HG02759 (cell line): ENCODE data around the gene TMEM163.

Source experiments
- ATAC-seq: cut with Tn5 transposase; IDR thresholded peaks from one replicate; pipeline ENCODE4 v1.9.1; 2021; ENCODE audit warnings: mild to moderate bottlenecking, moderate library complexity; ENCODE audit not compliant: unreplicated experiment

The TMEM163 gene

DNA sequence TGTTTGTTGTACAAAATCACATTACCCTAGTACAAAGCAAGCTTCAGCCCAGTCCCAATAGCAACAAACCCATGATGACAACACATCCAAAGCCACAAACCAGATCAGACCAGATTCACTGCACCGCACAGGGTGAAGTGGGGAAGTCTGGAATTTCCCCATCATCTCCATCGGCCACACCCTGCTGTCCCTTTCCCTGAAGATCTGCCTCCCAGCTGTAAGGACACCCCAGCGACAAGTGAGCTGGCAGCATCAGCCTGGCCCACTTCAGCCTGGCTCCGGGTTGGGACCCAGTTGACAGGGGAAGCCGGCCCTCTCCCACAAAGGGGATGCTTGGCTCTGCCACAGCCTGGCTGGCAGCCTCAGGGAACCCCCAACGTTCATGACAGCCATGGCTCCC, 257.3 kb downstream of the TMEM163 start:
- ATAC-seq: no peak

DNA sequence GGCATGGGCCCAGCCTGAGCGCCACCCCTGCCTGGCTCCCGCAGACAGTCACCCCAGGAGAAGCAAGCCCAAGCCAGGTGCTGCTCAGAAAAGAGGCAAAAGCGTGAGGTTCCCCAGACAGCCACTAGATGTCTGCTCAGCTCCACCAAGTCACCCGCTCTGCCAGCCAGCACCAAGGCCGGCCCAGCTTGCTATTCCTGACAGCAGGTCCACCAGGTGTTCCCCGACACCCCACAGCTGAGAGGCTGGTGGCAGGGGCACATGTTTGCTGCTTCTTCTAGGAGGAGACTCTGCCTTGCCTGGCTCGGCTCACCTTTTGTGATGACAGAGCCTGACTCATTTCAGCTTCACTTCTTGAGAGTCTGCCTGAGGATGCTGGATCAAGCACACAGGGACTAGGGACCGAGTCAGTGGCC, 258.2 kb downstream of the TMEM163 start:
- peak; percentile 88 for ATAC-seq

DNA sequence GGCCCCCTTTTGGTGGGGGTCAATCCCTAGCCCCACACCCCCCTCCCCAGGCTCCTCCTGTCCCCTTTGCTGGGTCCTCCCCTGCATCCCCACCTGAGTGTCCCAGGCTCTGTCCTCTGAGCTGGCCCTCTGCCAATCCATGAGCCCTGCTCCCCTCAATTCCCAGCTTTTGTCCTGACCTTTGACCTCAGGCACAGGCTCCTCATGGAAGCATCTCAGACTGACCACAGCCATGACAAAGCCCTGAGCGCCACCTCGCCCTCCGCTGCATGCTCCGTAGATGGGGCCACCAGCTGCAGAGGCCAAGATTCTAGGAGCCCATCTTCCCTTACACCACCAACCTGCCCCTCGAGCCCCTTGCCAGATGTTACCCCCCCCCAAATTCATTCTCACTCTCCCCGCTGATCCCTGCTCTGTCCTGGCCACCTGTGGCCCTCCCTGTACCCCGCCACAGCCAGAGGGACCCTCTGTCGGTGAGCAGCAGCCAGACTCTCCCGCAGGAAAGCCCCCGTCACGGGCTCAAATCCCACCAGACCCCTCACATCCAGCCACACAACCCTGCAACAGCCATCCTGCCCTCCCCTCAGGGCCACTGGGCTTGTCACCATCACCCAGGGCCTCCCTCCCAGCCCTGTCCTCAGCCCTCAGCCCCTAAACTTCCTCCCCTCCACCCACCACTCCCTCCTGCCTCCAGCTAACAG, 258.9 kb downstream of the TMEM163 start:
- ATAC-seq: no peak

DNA sequence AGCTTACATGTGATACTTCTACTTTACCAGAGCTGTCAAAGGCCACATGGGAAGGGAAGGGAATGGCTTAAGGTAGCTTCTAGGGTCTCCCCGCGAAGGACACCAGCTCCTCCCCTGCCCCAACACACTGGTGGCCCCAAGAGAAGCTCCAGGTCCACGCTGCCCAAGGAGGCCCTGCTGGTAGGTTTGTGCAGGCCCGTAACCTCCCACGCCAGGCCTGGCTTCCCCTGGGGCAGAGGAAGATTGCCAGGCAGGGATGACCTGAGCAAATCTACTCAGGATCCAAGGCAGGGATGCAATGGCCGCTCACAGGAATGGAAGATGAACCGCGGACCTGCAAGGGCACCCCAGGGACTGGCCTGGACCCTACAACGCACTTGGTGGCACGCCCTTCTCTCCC, 259.9 kb downstream of the TMEM163 start:
- ATAC-seq: no peak

DNA sequence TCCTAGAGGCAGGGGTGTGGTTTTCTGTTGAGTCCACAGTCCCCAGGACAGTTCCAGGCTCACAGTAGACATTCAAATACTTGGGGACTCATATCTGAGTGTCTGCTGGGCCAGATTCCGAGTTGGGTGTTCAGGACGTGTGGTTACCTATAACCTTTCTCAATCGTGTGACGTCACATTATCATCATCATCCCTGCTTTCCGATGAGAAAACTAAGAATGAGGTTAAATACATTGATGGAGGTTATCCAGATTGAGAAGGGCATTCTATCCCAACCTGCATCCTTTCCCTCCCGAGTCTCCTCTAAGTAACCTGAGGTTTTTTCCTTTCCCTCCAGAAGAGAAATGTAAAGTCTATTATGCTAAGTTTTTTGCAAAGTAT, 260.3 kb downstream of the TMEM163 start:
- no peak for ATAC-seq

DNA sequence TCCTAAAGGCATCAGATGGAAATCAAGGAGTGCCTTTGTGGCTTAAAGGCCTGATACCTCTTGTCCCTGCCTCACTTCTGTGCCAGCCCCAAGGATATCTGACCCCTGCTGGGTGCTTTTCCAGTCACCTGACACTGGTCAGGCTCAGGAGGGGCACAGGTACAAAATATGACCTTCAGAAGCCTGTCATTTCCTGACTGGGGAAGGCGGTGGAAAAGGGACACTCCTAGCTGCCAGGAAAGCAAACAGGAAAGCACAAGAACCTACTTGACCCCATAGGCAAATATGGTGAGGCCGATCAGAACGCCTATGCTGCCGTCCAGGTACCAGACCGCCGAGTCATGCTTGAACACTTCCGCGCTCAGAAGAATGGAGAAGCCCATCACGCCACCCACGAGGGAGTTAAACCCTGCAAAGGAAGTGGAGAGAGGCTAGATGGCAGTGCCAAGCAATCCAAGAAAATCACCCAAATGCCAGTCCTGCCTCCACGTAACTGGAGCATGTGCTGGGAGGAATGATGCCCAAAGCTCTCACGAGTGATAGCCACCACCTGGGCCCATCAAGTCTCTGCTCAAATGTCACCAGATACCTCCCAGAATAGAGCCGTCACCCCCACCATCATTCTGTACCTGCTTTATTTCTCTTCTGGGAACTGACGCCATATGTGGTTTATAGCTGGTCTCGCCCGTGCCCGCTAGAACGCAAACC, 260.9 kb downstream of the TMEM163 start:
- ATAC-seq: no peak

DNA sequence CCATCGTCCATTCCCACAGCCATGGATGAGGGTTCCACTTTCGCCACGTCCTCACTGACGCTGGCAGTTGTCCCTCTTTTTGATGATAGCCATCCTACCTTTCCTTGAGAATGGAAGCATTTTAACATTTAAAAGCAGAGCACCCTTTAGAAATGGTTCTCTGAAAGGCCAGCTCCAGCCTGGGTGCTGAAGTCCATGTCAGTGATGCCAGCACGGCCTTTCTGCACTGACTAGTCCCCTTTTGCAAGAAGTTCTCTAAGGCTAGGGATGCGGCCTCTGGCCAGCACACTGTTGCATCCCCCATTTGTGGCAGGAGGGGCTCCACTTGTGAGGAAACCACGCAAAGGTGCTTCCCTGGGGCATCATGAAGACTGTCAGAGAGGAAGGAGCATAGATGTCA, 261.4 kb downstream of the TMEM163 start:
- ATAC-seq: no peak

DNA sequence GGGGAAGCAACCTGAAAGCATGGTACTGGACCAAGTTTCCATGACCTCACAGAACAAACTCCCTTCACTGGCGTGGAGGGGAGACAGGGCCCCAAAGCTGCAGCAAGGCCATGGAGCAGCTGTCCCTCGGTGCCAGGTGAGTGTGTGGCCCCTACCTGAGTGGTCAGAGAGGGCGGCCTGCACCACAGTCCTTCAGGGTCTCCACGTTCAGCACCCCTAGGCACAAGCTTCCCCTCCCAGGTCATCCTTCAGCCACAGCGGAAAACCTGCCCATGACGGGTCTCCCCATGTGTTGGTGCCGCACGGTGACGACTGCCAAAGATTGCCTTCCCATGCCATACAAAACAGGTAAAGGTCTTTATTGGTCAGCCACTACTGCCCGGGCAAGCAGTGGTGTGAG, 263.4 kb downstream of the TMEM163 start:
- no peak for ATAC-seq

DNA sequence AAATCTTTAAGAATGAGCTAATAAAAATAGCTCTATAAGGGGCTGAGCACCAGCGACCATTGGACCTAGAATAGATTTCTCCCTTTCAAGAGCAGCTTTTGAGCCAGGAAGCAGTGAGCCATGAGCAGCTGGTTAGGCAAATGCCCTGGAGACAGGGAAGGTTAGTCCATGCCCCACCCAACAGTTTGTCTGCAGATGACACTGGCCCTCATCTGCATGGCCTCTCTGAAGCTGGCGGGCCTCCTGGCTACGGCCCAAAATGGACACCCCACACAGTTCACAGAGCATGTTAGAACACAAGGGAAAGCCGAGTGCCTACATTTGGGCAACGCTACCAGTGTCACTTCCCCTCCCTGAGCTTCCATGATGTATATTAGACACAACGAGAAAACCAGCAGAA, 263.9 kb downstream of the TMEM163 start:
- ATAC-seq: no peak

DNA sequence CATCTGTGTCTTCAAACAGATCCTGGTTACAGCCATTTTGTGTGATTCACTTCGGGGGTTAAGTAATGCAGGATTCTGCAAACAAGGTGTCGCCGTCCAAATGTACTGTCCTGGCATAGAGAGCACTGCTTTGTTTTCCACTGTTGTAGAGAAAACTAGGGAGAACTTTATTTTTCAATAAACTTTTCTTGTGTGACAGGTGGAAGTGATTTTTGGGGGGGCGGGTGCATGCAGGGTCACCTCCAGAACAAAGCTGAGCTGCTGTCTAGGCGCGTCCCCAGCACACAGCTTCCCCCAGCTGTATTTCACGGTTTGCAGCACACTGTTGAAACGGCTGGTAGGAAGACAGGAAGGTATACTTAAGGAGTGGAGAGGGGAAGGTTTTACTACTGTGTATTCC, 264.4 kb downstream of the TMEM163 start:
- no peak for ATAC-seq

DNA sequence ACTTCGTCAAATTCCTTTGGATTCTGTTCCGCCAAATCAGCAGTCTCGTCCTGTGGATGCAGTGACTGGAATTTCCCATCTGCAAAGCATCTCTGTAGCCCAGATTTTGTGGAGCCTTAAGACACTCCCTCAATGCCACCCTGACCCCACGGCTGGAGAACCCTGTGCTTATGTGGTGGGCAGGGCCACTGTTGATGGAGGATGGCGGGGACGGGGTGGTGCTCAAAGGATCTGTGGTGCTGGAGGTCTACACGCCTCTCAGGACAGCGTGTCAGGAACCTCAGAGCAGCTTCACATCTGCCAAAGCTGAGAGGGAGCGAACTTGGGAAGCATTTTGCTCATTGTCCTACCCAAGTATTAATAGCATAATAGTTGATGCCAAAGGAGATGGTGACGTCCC, 264.8 kb downstream of the TMEM163 start:
- ATAC-seq: no peak

DNA sequence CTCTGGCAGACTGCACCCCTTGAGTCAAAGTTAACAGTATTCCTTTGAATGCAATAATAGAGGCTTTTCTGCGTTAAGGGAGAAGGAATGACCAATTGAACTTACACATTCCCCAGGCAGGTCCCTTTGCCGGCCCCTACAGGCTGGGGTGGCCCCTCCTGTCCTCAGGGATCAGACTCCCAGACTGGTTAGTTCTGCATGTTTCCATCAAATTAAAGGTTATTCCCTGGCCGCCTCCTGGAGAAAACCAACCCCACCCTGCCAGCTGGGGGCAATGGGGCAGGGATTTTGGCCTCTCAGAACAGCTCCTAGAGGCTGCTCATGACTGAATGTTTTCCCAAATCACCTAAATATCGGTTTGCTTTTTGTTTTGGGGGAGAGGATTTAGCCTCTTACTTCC, 265.3 kb downstream of the TMEM163 start:
- ATAC-seq: no peak

DNA sequence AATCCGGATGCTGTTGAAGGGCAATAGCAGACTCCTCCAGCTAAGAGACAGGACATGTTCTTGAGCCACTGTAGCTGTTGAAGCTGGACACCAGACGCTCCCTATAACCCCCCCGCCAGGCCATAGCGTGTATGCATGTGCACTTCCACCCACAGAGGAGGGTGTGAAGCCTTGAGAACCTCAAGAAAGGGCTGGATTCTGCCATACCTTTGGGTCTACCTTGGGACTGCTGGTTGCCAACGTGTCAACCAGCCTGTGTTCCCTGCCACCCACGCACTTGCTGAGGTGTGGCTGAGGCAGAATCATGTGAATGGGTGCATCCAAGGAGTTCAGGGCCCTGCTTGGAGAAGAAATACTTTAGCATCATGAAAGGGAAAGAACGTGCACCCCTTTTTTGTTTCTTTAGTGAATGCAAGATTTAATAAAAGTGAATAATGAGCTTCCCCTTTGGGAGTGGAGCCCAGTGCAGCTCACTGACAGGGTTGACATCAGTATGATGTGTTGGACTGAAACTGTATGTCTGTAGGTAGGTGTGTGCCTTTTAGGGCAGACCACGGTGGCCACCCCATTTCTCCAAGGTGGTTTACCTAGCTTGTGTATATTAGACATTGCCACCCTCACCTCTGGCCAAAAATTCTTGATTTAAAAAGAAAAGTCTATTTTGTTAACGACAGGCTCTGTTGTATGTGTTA, 266.6 kb downstream of the TMEM163 start:
- ATAC-seq: no peak

DNA sequence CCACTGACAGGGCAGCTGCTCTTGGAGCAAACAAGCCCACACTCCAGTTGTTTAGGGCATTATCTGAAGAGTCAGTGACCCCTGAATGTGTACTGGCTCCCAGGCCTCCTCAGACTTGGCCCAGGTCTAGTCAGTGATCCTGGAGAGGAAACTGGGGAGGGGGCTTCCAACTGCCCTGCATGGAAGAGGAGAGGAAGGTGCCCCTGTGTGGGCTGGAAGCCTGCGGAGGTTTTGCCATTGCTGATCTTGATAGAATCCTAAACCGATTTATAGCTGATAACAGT, 267.5 kb downstream of the TMEM163 start:
- no peak for ATAC-seq

DNA sequence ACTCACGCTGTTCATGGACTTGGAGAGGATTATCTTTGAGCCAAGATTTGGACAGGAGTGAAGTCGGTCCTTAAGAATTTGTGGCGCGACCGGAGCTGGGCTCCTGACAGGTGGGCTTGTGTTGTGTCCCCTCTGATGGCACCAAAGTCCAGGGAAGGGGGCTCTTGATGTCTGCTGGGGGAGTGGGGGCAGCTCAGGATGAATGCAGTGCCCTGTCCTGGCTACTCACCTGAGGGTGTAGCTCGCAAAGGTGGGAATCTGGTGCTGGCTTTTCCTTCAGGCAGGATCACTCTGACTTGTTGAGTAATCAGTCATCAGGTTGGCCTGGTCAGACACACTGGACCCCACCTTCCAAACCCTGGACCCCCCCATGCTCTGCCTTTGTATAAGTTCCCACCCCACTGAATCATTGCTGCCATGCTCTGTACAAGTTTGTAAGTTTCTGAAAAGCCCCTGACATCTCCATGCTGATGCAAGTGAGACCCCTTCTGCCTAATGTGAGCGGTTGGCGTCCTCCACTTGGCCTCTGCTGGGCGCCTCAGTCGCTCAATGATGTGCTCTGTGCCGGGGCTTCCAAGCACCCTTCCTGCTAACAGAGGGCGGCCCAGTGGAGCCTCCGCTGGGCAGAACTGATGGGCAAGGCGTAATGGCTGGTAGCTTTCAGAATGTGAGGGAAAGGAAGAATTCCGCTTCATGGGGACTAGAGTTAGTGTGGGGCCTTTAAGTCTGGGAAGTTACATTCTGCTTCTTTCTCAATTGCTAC, 268.9 kb downstream of the TMEM163 start:
- no peak for ATAC-seq

DNA sequence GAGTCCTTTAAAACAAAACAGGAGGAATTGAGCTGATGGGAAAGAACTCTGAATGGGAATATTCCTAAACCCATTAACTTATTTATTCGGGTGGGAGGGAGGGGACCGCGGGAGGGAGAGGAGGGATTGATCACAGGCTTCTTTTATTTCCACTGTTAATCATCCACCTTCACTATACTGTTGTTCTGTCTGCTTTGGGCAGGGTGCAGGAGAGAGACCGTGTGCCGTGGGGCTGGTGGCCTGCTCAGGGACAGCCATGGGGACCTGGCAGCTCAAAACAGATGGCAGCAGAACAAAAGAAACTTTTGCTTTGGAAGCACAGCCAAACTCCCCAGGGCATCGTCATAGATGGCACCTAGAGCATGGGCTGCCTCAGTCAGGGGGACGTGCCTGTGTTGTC, 269.6 kb downstream of the TMEM163 start:
- no peak for ATAC-seq

DNA sequence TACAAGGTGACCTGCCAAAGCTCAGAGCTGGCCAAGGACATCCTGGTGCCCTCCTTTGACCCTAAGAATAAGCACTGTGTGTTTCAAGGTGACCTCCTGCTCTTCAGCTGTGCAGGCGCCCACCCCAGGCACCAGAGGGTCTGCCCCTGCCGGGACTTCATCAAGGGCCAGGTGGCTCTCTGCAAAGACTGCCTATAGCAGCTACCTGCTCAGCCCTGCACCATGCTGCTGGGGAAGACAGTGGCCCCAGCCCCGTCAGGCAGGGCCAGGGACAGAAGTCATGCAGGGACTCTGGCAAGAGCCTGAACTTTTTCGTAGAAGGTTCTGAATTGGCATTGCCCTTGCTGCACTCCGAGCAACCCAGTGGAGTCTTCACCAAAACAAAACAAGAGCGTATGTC, 270.1 kb downstream of the TMEM163 start:
- no peak for ATAC-seq

DNA sequence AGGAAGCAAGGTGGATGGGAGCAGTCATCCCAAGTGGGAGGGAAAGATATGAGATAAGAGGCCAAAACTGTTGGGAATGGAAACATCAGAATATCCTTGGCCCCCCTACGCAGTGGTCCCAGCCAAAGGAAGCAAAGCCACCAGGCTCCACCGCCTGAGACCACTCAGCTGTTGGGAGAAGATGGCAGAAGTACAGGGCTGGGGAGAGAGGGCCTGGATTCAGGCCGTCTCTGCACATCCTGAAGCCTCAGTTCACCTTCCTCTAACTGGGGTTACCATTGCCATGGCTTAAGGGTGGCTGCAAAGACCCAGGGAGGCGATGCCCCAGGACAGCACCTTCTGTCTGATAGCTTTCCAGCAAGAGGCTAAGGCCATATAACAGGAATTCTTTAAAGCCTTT, 271.1 kb downstream of the TMEM163 start:
- ATAC-seq: no peak

DNA sequence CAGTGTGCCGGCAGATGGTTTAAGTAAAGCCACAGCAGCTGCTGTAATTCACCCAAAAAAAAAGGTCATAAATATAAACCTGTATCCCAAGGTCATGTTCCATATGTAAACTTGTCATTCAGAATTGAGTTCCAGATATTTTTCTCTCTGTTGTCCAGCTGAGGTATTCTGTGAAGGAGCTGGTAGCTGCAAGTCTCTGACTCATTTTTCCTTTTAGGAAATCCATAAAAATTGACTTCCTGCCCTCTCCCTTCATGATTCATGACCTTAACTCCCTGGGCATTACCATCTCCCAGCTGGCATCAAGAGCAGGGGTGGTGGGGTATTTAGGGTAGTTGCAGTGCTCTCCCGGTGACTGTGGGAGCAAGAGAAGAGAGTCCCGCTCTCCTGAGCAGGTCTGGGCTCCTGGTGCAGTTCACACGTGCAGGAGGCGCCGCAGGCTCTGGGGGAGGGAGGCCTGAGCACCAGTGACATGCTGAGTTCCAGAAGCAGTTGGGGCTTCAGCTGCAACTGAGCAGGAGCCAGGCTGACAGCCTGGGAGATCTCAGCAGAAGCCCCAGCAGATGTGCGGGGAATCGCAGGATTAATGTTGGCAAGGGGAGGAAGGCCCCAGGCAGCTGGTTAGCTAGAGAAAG, 272.3 kb downstream of the TMEM163 start:
- no peak for ATAC-seq

DNA sequence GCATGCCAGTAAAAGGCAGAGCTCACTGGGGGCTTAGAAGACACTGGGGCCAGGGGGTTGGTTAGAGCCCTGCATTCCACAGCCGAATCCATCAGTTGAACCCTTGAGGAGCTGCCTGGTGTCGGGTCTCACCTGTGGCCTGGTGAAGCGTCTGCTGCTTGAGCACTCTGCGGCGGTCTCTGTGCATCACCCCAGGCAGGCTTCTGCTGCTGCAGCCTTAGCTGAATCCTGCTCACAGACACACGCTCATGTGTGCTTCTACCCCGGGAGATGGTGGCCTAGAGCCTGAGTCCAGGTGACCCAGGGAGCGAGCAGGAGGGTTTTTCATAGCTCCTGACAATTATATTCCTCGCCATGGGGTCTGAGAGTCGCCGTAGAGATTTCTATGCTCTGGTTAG, 272.8 kb downstream of the TMEM163 start:
- ATAC-seq: no peak

DNA sequence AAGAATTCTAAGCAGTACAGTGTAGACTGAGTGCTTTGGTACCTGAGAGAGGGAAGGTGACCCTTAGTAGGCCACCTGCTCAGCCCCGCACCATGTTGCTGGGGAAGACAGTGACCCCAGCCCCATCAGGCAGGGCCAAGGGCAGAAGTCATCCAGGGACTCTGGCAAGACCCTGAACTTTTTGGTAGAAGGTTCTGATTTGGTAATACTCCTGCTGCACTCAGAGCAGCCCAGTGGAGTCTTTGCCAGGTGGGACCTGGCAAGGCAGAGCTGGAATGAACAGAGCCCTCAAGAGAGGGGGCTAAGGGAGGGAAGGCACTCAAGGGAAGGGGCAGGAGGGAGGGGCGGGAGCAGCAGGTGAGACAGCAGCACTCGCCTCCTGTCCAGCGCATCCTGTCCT, 273.7 kb downstream of the TMEM163 start:
- ATAC-seq: no peak
